Measurements from ENCODE around the gene HSD11B1.

The HSD11B1 gene

GRCh38 chr1:209714338-209714737, 9.7 kb downstream of the HSD11B1 start:
- TF ChIP-seq CTCF (IDR thresholded peaks at IDR 0.05): no peak
- no peak overlapping the region for H3K27ac ChIP-seq
- H3K4me1 ChIP-seq (ENCODE audit: control insufficient read depth in 1 of 2, insufficient read depth in 1 of 2, low read depth in 1 of 2, low read length in 1 of 2): no peaks in the 10 kb centered on the region
- no peaks in the 10 kb centered on the region for H3K36me3 ChIP-seq
- H3K9me3 ChIP-seq: no peaks in the 10 kb centered on the region
- peaks cover 11% of the 10 kb centered on the region for H3K27me3 ChIP-seq
- no peak overlapping the region for H3K4me3 ChIP-seq (ENCODE audit: low read depth in 1 of 2, low read length in 1 of 2)

GRCh38 chr1:209715314-209715713, 10.7 kb downstream of the HSD11B1 start:
- TF ChIP-seq CTCF (IDR thresholded peaks at IDR 0.05): no peak

GRCh38 chr1:209717818-209718217, 13.2 kb downstream of the HSD11B1 start:
- H3K36me3 ChIP-seq: no peaks in the 10 kb centered on the region
- H3K27ac ChIP-seq: no peak overlapping the region
- H3K4me1 ChIP-seq (ENCODE audit: control insufficient read depth in 1 of 2, insufficient read depth in 1 of 2, low read depth in 1 of 2, low read length in 1 of 2): no peaks in the 10 kb centered on the region
- H3K9me3 ChIP-seq: no peaks in the 10 kb centered on the region
- no peak for TF ChIP-seq CTCF (IDR thresholded peaks at IDR 0.05)
- peaks cover 3% of the 10 kb centered on the region for H3K27me3 ChIP-seq
- no peak overlapping the region for H3K4me3 ChIP-seq (ENCODE audit: low read depth in 1 of 2, low read length in 1 of 2)

More at GRCh38 chr1:209715314-209715713, 10.7 kb downstream of the HSD11B1 start:
- Histone ChIP-seq H3K4me3 (ENCODE audit: low read depth in 1 of 2, low read length in 1 of 2) (no peak overlapping the region), H3K27ac (no peak overlapping the region), H3K9me3 (no peaks in the 10 kb centered on the region), H3K4me1 (ENCODE audit: control insufficient read depth in 1 of 2, insufficient read depth in 1 of 2, low read depth in 1 of 2, low read length in 1 of 2) (no peaks in the 10 kb centered on the region), H3K27me3 (peaks cover 11% of the 10 kb centered on the region), H3K36me3 (no peaks in the 10 kb centered on the region)

GRCh38 chr1:209720326-209720725, 15.7 kb downstream of the HSD11B1 start:
- Histone ChIP-seq H3K36me3 (no peaks in the 10 kb centered on the region), H3K27ac (no peak overlapping the region), H3K4me3 (ENCODE audit: low read depth in 1 of 2, low read length in 1 of 2) (no peak overlapping the region), H3K27me3 (peaks cover 3% of the 10 kb centered on the region), H3K4me1 (ENCODE audit: control insufficient read depth in 1 of 2, insufficient read depth in 1 of 2, low read depth in 1 of 2, low read length in 1 of 2) (no peaks in the 10 kb centered on the region), H3K9me3 (no peaks in the 10 kb centered on the region)
- TF ChIP-seq CTCF (IDR thresholded peaks at IDR 0.05): no peak

GRCh38 chr1:209720826-209721225, 16.2 kb downstream of the HSD11B1 start:
- Histone ChIP-seq H3K9me3 (no peaks in the 10 kb centered on the region), H3K4me1 (ENCODE audit: control insufficient read depth in 1 of 2, insufficient read depth in 1 of 2, low read depth in 1 of 2, low read length in 1 of 2) (no peaks in the 10 kb centered on the region), H3K4me3 (ENCODE audit: low read depth in 1 of 2, low read length in 1 of 2) (no peak overlapping the region), H3K27ac (no peak overlapping the region), H3K36me3 (no peaks in the 10 kb centered on the region), H3K27me3 (peaks cover 3% of the 10 kb centered on the region)
- TF ChIP-seq CTCF (IDR thresholded peaks at IDR 0.05): no peak

GRCh38 chr1:209721323-209721722, 16.7 kb downstream of the HSD11B1 start:
- H3K4me3 ChIP-seq (ENCODE audit: low read depth in 1 of 2, low read length in 1 of 2): no peak overlapping the region
- H3K9me3 ChIP-seq: no peaks in the 10 kb centered on the region
- no peak for TF ChIP-seq CTCF (IDR thresholded peaks at IDR 0.05)
- H3K36me3 ChIP-seq: no peaks in the 10 kb centered on the region
- peaks cover 3% of the 10 kb centered on the region for H3K27me3 ChIP-seq
- H3K27ac ChIP-seq: no peak overlapping the region
- H3K4me1 ChIP-seq (ENCODE audit: control insufficient read depth in 1 of 2, insufficient read depth in 1 of 2, low read depth in 1 of 2, low read length in 1 of 2): no peaks in the 10 kb centered on the region

All from neutrophil (primary cell).